Measurements from ENCODE around the gene OR6M1.

- no peak for TF ChIP-seq PBX3 (IDR thresholded peaks at IDR 0.05)
- TF ChIP-seq RCOR1 (IDR thresholded peaks at IDR 0.05; ENCODE audit: low read length), result no peak
- no peak for TF ChIP-seq RAD21 (IDR thresholded peaks at IDR 0.05; ENCODE audit: low read length)
- TF ChIP-seq TAF1 (IDR thresholded peaks at IDR 0.05; ENCODE audit: borderline replicate concordance, low read depth, low read length), result no peak
- no peak for TF ChIP-seq CTCF (IDR thresholded peaks at IDR 0.05)
- no peak for TF ChIP-seq EZH2phosphoT487 (IDR thresholded peaks at IDR 0.05; ENCODE audit: borderline replicate concordance, low read depth)
- TF ChIP-seq POLR2AphosphoS5 (IDR thresholded peaks at IDR 0.05; ENCODE audit: low read depth, low read length), result no peak
- TF ChIP-seq EP300 (IDR thresholded peaks at IDR 0.05; ENCODE audit: borderline replicate concordance in 1 of 2, low read depth in 1 of 2, low read length in 1 of 2), result no peak
- TF ChIP-seq RFX5 (IDR thresholded peaks at IDR 0.05; ENCODE audit: low read length), result no peak
- no peak for TF ChIP-seq MAX (IDR thresholded peaks at IDR 0.05; ENCODE audit: low read depth)
- TF ChIP-seq YY1 (IDR thresholded peaks at IDR 0.05; ENCODE audit: low read depth), result no peak
Measured at GRCh38 chr11:123829745-123830144, 23.6 kb upstream of the OR6M1 start.
